Adrenal gland (tissue), 12 donors: Measurements from ENCODE around the gene UROC1. TPM values are rescaled to one million over a fixed set of nuclear protein-coding genes. Genes with fewer than 3 reads are reported as not detected.
A peak's percentile ranks its signal among the peaks of the same experiment; 100 is the strongest.

Experiments
- DNase-seq, 7 donors: peaks; one replicate each; pipeline ENCODE4 v3.0.0-alpha.2; 2019 to 2020
- H3K27ac ChIP-seq, 5 donors: fragments of 200-600 bp; sonication (generic) in 4 of 5; 1 replicate in 3 of 5; 2 replicates in 2 of 5; pipeline versions ENCODE4 v1.5.1 to v1.8.0; 2016 to 2020; ENCODE audit warnings: mild to moderate bottlenecking in 1 of 5
- H3K27me3 ChIP-seq: fragments of 200-600 bp; 2 replicates; pipeline ENCODE4 v1.8.0; 2021
- H3K36me3 ChIP-seq, 2 donors: fragments of 200-600 bp; replicated peaks in 1 of 2; 1 replicate in 1 of 2; 2 replicates in 1 of 2; pipeline versions ENCODE4 v1.5.1 to v1.8.0; 2018 to 2022
- H3K4me1 ChIP-seq, 2 donors: fragments of 200-600 bp; replicated peaks in 1 of 2; 1 replicate in 1 of 2; 2 replicates in 1 of 2; pipeline versions ENCODE4 v1.5.1 to v1.8.0; 2018 to 2021
- H3K4me3 ChIP-seq, 4 donors: fragments of 200-600 bp; sonication (generic) in 3 of 4; one replicate each; pipeline ENCODE4 v1.5.1; 2016 to 2018
- H3K9me3 ChIP-seq, 3 donors: fragments of 200-600 bp; sonication (generic) in 1 of 3; replicated peaks in 1 of 3; 1 replicate in 2 of 3; 2 replicates in 1 of 3; pipeline versions ENCODE4 v1.5.1 to v1.8.0; 2016 to 2021
- POLR2A ChIP-seq, 2 donors: fragments of 450-650 bp; IDR thresholded peaks; one replicate each; pipeline ENCODE4 v1.6.1; 2017; ENCODE audit warnings: antibody characterized with exemption in 2 of 2, mild to moderate bottlenecking in 2 of 2, moderate library complexity in 1 of 2
- WGBS, 4 donors: extraction: QIAGEN DNeasy Blood & Tissue Kit in 2 of 4; methylation state at CpG; one replicate each; pipeline versions ENCODE4 v1.1.5 to v1.1.7; 2013 to 2017; 5-methylcytosine and 5-hydroxymethylcytosine counted together
- intact Hi-C, 2 donors: fragments of 100-400 bp; cut with DNase I; formaldehyde crosslinking; loops; one replicate each; pipeline versions ENCODE4 v1.14.1 to v1.15.0; 2022 to 2023
- polyA plus RNA-seq, 3 donors: library from polyadenylated mRNA; stranded (reverse); fragments of 200-250 nt in 2 of 3; fragments of 350-450 nt in 1 of 3; fragmentation: Illumina TruSeq in 1 of 3; extraction: RNeasy Lipid Tissue Mini Kit (QIAGEN cat#74804) in 1 of 3; gene quantifications; one replicate each; pipeline ENCODE4 v1.2.3, GENCODE V29; 2013 to 2014
- total RNA-seq, 9 donors: library from RNA; depleted of rRNA in 4 of 9; stranded (reverse); fragments of >200 nt in 4 of 9; fragments of 120-200 nt in 1 of 9; fragmentation: NEBNext Ultra II Directional in 1 of 9; extraction: Animal tissue kit (Norgen Biotek cat#: 25700) in 1 of 9; gene quantifications; one replicate each; pipeline versions ENCODE4 v1.1.0 to v1.2.4, GENCODE V29; 2013 to 2023
- TF ChIP-seq, protein P1 (sequence below), 6 experiments: fragments of 450-650 bp in 4 of 6; fragments of 200-600 bp in 2 of 6; sonication (generic) in 1 of 6; IDR thresholded peaks; 1 replicate in 5 of 6; 2 replicates in 1 of 6; pipeline versions ENCODE4 v1.5.1 to v1.8.0; 2016 to 2021; ENCODE audit warnings: antibody characterized with exemption in 6 of 6, mild to moderate bottlenecking in 2 of 6, moderate library complexity in 1 of 6
- donor health status: healthy with polysubstance abuse.
- donor health status: Bipolar disorder and iron deficiency.
- donor health status: DM: yes; HTN: yes; CAD: no.
- donor health status: DM: no; HTN: no; CAD: no.
- donor health status: DM: no; HTN: no; CAD: no.
- donor health status: DM: yes; HTN: yes; CAD: no.

Gene UROC1
- total and polyA plus RNA-seq, 12 donors: under 0.01 to 0.22 (median 0.04) TPM; not detected in 8

GRCh38 chr3:126523745-126524428, 6.3 kb upstream of the UROC1 start, which contains the start of gene CHST13:
Gene CHST13 (plus strand): TSS chr3:126524155. CDS start chr3:126524333, 178 bp downstream.
- peak in 5 of 7 donors; percentile 40 to 68 (median 49) for DNase-seq
- Histone ChIP-seq H3K9me3 (no peaks in the 10 kb centered on the region), H3K27me3 (peaks cover 4% of the 10 kb centered on the region), H3K27ac (peak within 1 kb of the TSS in 1 of 5 donors; percentile 58), H3K4me3 (peak within 1 kb of the TSS in 1 of 4 donors; percentile 55), H3K36me3 (no peaks in the 10 kb centered on the region), H3K4me1 (peaks cover 11 to 19% of the 10 kb centered on the region in 2 donors)
- WGBS, 4 donors: 1 to 5% (median 5%) methylated on average over 14 to 56 of the region's 56 CpGs; no CpG with 5 or more reads in 1 of the 4 donors
- no peak for TF ChIP-seq POLR2A (IDR thresholded peaks at IDR 0.05)
- intact Hi-C loops: loop anchor here (5.0 to 10.0 kb wide), 4 partner anchors 931 to 1021 kb away; no protein-coding TSS in a partner anchor

- intact Hi-C loops: loop anchor here (5.0 to 10.0 kb wide), 4 partner anchors 932 to 1022 kb away; no protein-coding TSS in a partner anchor
- no peak for TF ChIP-seq POLR2A (IDR thresholded peaks at IDR 0.05)
- TF ChIP-seq, protein P1, sequence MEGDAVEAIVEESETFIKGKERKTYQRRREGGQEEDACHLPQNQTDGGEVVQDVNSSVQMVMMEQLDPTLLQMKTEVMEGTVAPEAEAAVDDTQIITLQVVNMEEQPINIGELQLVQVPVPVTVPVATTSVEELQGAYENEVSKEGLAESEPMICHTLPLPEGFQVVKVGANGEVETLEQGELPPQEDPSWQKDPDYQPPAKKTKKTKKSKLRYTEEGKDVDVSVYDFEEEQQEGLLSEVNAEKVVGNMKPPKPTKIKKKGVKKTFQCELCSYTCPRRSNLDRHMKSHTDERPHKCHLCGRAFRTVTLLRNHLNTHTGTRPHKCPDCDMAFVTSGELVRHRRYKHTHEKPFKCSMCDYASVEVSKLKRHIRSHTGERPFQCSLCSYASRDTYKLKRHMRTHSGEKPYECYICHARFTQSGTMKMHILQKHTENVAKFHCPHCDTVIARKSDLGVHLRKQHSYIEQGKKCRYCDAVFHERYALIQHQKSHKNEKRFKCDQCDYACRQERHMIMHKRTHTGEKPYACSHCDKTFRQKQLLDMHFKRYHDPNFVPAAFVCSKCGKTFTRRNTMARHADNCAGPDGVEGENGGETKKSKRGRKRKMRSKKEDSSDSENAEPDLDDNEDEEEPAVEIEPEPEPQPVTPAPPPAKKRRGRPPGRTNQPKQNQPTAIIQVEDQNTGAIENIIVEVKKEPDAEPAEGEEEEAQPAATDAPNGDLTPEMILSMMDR (IDR thresholded peaks at IDR 0.05): peak; percentile 81 to 99 (median 87)
- Histone ChIP-seq H3K27ac (no peak overlapping the region), H3K27me3 (peaks cover 4% of the 10 kb centered on the region), H3K4me1 (peaks cover 7 to 14% of the 10 kb centered on the region in 2 donors), H3K4me3 (no peak overlapping the region), H3K36me3 (no peaks in the 10 kb centered on the region), H3K9me3 (no peaks in the 10 kb centered on the region)
- DNase-seq: peak; percentile 54 to 79 (median 59)
- 0 to 2% (median 1%) methylated on average over 6 of the region's 6 CpGs for WGBS, 4 donors
Measured at GRCh38 chr3:126522363-126522788, 4.8 kb upstream of the UROC1 start.

- Histone ChIP-seq H3K36me3 (no peaks in the 10 kb centered on the region), H3K27me3 (peaks cover 4% of the 10 kb centered on the region), H3K9me3 (no peaks in the 10 kb centered on the region), H3K4me3 (no peak overlapping the region), H3K4me1 (peaks cover 7 to 14% of the 10 kb centered on the region in 2 donors), H3K27ac (no peak overlapping the region)
- TF ChIP-seq POLR2A (IDR thresholded peaks at IDR 0.05): no peak
- TF ChIP-seq, protein P1 (IDR thresholded peaks at IDR 0.05): no peak
- no peak for DNase-seq
- intact Hi-C loops: loop anchor here (5.0 to 10.0 kb wide), 4 partner anchors 933 to 1023 kb away; no protein-coding TSS in a partner anchor
- WGBS, 4 donors: 58 to 72% (median 63%) methylated on average over 5 to 11 of the region's 11 CpGs
Measured at GRCh38 chr3:126521122-126521891, 3.7 kb upstream of the UROC1 start.

GRCh38 chr3:126519506-126520455, 2.2 kb upstream of the UROC1 start:
- DNase-seq: no peak
- TF ChIP-seq, protein P1 (IDR thresholded peaks at IDR 0.05): no peak
- TF ChIP-seq POLR2A (IDR thresholded peaks at IDR 0.05): no peak
- peaks cover 4% of the 10 kb centered on the region for H3K27me3 ChIP-seq
- WGBS, 4 donors: 73 to 93% (median 85%) methylated on average over 9 to 10 of the region's 10 CpGs
- intact Hi-C loops: loop anchor here (5.0 to 10.0 kb wide), 5 partner anchors 143 to 1025 kb away; no protein-coding TSS in a partner anchor
- peaks cover 7 to 11% of the 10 kb centered on the region in 2 donors for H3K4me1 ChIP-seq
- no peak overlapping the region for H3K4me3 ChIP-seq
- H3K36me3 ChIP-seq: no peaks in the 10 kb centered on the region
- no peaks in the 10 kb centered on the region for H3K9me3 ChIP-seq
- H3K27ac ChIP-seq: no peak overlapping the region
